Dermis blood vessel endothelial cell (primary cell): Measurements from ENCODE around the gene IL5. TPM values are rescaled to one million over a fixed set of nuclear protein-coding genes. Genes with fewer than 3 reads are reported as not detected.

ENCODE experiments used
- DNase-seq: peaks from one replicate; pipeline ENCODE4 v3.0.0; 2010
- total RNA-seq: library from RNA; depleted of rRNA; stranded (reverse); fragments of >200 nt; gene quantifications from 2 replicates; pipeline ENCODE4 v1.2.3, GENCODE V29; 2014

IL5 gene
- total RNA-seq, 1 donor from 2014 or later, result not detected

DNA sequence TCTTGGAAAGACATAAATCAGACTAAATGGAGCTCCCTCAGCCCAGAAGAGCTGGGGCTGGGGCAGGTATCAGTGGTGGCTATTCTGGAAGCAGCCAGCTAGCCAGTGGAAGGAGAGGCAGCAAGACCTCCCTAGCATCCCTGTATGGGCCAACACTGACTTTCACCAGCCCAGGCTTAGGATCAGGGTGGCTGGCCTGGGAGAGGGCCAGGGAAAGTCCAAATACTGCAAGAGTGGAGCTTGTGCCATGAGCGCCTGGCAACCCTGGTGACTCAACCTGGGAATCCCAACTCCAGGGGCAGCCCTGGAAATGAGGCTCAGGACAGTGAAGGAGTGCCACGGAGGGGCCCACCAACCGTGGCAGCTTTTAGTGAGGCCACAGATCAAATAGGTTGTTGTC, 45.2 kb downstream of the IL5 start:
- DNase-seq, result peak; percentile 52

DNA sequence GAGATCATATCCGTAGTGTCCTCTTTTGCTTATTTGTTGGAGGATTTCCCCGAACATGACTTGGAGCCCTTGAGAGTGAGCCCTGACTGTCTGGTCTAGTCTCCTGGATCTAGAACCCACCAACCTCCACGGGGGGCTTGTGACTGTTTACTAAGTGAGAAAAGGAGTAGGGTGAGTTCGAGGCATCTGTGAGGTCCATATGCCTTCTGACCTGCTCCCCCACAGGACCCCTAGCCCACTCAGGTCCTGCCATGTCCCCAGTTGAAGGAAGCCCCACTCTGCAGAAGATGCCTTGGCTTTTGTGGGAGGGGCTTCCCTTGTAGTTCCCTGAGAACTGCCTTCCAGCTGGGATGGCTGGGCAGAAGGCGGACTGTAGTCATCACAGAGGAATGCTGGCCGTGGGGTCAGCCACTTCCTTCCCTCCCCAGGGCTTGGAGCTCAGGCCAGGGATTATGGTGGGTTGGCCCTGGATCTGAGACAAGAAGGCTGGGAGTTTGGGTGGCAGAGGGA, 45.8 kb downstream of the IL5 start:
- DNase-seq, result peak; percentile 93

DNA sequence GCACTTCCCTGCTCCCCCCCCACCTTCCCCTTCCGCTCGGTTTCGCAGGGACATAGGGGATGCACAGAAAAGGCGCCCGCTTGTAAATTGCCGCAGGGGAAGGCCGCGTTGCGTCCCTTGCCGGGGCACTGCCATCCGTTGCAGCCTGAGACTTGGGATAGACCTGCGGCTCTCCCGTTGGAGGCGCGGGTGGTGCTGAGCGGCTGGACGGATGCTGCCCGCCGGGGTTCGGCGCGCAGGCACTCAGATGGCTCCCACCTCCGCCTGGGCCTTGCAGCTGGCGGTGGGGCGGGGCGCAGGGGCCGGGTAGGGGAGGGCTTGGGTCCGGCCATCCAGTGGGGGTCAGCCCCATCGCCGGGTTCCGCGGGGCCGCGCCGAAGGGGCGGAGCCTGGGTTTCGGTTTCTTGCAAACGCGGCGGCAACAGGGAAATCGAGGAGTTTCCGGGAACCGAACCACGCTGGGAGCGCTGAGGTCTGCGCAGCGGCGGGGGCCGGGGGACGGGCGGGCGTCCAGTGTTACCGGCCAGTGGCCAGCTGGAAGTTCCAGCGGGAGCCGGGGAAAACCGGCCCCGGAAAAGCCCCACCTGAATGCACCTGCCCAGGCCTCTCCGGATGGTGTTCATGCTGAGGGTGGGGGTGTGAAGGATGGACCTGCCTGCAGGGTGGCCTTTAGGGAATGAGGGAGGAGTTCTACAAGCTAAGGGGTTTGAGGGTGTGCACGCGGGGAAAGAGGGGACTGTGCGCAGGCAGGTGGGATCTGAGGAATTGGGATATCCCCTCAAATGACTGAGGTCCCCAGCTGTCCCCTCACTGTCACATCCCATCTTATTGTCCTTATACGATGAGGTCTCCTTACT, 46.5 kb downstream of the IL5 start:
- DNase-seq, result peak; percentile 86

DNA sequence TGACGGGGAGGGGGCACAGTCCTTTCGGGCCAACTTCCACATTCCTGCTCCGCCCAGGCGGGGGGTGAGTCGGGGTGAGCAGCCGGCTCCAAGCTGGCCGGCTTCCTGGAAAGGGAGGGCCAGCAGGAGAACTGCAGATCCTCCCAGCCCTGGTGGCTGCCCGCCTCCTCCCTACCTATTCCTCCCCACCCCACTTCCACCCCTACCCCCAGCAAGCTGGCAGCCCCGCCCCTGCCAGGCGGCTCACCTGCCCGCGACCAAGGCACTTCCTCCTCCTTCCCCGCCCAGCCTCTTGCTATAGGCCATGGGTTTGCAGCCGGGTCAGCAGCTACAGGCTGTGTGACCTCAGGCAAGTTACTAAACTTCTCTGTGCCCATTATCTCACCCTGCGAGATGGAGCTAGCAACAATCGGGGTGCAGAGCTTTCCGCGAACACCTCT, 47.1 kb downstream of the IL5 start:
- DNase-seq, result peak; percentile 72

DNA sequence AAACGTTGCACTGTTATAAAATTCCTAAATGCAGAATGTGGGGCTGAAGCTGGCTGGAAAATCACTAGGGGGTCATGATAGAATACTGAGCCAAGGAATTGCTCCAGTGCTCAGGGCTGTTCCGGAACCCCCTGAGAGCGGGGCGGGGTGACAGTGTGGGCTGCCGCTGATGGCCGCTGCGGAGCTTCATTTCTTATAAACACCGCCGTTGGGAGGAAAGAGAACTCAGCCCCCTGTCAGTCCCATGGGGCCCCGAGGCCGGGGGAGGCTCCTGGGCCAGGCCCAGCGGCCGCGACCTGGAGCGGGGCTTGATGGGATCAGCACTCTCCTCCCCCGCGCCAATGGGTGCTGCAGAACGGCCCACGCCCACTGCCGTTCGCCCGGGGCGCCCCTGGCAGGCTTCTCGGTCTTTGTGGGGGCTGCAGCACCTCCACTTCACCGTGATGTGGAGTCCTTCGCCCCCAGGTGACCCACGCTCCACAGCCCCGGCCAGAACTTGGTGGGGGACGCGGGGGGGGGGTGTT, 47.6 kb downstream of the IL5 start:
- peak; percentile 53 for DNase-seq

DNA sequence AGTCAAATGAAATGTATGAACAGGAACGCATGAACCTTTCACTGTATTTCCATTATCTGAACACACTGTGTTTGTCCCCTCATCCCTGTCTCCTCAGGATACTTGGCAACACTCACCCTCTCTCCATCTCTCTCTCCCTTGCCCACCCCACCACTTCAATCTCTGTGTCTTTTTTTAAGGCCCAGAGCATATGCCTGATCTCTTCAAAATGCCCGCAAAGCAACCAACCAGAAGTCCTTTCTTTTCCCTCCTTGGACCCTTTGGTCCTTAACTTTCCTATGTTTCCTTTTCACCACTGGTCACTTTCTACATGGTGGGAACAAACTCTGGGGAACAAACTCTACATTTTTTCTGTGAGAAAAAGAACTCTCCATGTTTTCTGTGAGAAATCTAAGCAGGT, 49.5 kb downstream of the IL5 start:
- DNase-seq, result no peak

DNA sequence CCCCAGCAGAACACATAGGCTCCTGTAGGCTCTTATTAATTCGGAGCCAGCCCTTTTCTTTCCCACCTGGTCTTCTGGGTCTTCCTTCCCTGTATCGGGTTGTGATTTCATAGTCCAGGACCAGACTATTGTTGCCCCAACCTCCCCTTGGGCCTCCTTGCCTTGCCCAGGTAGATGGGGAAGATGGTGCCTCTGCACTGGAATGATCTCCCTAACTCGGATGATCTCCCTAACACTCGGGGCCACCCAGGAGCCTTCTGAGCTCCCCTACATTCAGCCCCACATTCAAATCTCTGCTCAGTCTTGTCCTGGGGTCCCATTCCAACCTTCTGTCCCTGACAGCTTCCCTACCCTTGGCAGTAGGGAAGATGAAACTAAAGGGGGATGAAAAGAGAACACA, 50.1 kb downstream of the IL5 start:
- no peak for DNase-seq

DNA sequence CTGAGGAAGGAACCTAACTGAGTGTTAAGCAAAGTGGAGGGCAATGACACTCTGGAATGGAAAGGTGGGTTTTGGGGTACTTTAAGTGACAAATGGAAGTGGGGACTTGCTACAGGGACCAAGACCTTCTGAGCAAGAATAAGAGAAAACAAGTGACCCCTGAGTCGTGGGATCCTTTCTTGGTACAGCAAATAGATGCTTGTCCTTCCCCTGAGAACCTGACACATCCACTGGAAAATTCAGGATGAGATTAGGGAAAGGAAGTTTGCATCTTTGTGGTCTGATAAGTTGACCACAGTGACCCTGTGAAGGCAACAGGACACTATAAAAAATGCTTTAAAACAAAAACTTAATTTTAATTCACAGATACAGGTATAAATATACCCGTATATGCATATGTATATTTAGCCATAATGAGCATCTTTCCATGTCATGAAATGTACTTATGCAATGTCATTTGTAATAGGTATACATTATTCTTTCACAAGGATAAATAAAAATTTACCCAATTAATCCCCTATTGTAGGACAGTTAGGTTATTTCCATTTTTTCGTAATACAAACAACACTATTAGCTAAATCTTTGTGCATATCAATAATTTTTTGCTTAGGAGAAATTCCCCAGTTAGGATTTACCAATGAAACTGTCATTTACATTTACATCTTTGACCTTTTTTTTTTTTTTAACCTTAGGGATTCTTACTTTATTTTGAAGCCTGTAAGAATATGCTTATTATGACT, 50.8 kb downstream of the IL5 start:
- DNase-seq, result no peak

Other genes starting within 250 kb of the IL5 start
- 4.7 and 4.8 TPM in 2 replicates for gene SLC22A4, start 249.1 kb downstream of the IL5 start, total RNA-seq
- gene SLC22A5, start 173.8 kb downstream of the IL5 start, total RNA-seq, result 3.8 and 4.8 TPM in 2 replicates
- gene IRF1, start 52.7 kb downstream of the IL5 start, total RNA-seq, result 26.4 TPM in 2 replicates
- 12.6 and 22.0 TPM in 2 replicates for gene RAD50, start 13.5 kb upstream of the IL5 start, total RNA-seq
- gene IL13, start 114.7 kb upstream of the IL5 start, total RNA-seq, result not detected in 2 replicates
- not detected in 2 replicates for gene IL4, start 130.5 kb upstream of the IL5 start, total RNA-seq
- 7.0 and 9.4 TPM in 2 replicates for gene KIF3A, start 194.0 kb upstream of the IL5 start, total RNA-seq
- 0.34 and 0.51 TPM in 2 replicates for gene CCNI2, start 203.9 kb upstream of the IL5 start, total RNA-seq
- gene SEPTIN8, start 233.7 kb upstream of the IL5 start, total RNA-seq, result 61.3 and 67.4 TPM in 2 replicates